Uterus (tissue), 4 donors: ENCODE results near the gene TMC7. TPM values are rescaled to one million over a fixed set of nuclear protein-coding genes. Genes with fewer than 3 reads are reported as not detected.

ENCODE experiments used
- DNase-seq, 2 donors: peaks; one replicate each; pipeline ENCODE4 v3.0.0-alpha.2; 2019 to 2020
- H3K27ac ChIP-seq, 2 donors: fragments of 200-600 bp; sonication (generic); 1 replicate in 1 of 2; 2 replicates in 1 of 2; pipeline ENCODE4 v1.5.1; 2016 to 2018
- H3K27me3 ChIP-seq, 2 donors: fragments of 200-600 bp; sonication (generic); one replicate each; pipeline ENCODE4 v1.5.1; 2018 to 2019; ENCODE audit warnings: control low read depth in 1 of 2
- H3K36me3 ChIP-seq, 2 donors: fragments of 200-600 bp; sonication (generic); one replicate each; pipeline ENCODE4 v1.5.1; 2019; ENCODE audit warnings: control low read depth in 1 of 2
- H3K4me1 ChIP-seq, 2 donors: fragments of 200-600 bp; sonication (generic); one replicate each; pipeline ENCODE4 v1.5.1; 2018 to 2019; ENCODE audit warnings: control low read depth in 1 of 2
- H3K4me3 ChIP-seq, 2 donors: fragments of 200-600 bp; sonication (generic); 1 replicate in 1 of 2; 2 replicates in 1 of 2; pipeline ENCODE4 v1.5.1; 2018 to 2019; ENCODE audit warnings: mild to moderate bottlenecking in 1 of 2
- H3K9me3 ChIP-seq, 2 donors: fragments of 200-600 bp; sonication (generic); one replicate each; pipeline ENCODE4 v1.5.1; 2019; ENCODE audit warnings: control low read depth in 1 of 2
- POLR2A ChIP-seq, 2 donors: fragments of 450-650 bp; IDR thresholded peaks; one replicate each; pipeline ENCODE4 v1.6.1; 2016; ENCODE audit warnings: antibody characterized with exemption in 2 of 2, mild to moderate bottlenecking in 1 of 2, moderate library complexity in 1 of 2
- intact Hi-C: fragments of 100-400 bp; cut with DNase I; formaldehyde crosslinking; loops from one replicate; pipeline ENCODE4 v1.15.1; 2023; ENCODE audit warnings: low total_unique reads
- total RNA-seq, 4 donors: library from RNA; depleted of rRNA in 3 of 4; stranded (reverse); fragments of >200 nt in 3 of 4; gene quantifications; one replicate each; pipeline versions ENCODE4 v1.1.0 to v1.2.4, GENCODE V29; 2014 to 2023
- TF ChIP-seq, protein P1 (sequence below), 4 experiments: fragments of 200-600 bp in 2 of 4; fragments of 450-650 bp in 2 of 4; sonication (generic) in 2 of 4; IDR thresholded peaks; one replicate each; pipeline ENCODE4 v1.5.1; 2016 to 2019; ENCODE audit warnings: antibody characterized with exemption in 4 of 4, mild to moderate bottlenecking in 2 of 4, moderate library complexity in 1 of 4
- donor health status: DM: yes; HTN: yes; CAD: no.

Gene TMC7
- total RNA-seq, 4 donors from 2014 or later = 1.7 to 1.8 TPM; not detected in 2

DNA sequence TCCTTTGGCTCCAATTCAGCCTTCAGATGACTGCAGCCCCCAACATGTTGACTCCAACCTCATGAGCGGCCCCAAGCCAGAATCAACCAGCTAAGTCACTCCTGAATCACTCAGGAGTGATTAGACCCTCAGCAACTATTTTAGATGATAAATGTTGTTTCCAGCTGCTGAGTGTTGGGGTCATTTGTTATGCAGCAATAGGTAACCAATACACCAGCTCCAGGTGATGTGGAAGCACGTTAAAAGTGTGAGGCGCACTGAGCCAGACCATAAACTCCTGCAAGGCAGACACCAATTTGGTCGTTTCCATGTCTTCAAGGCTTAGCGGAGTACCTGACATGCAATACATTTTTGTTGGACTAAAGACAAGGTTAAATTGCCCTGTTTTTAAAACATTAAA lies 101.1 kb downstream of the TMC7 start:
- Histone ChIP-seq H3K9me3 (no peaks in the 10 kb centered on the region), H3K4me3 (no peak overlapping the region), H3K27me3 (no peaks in the 10 kb centered on the region), H3K36me3 (no peaks in the 10 kb centered on the region), H3K4me1 (no peaks in the 10 kb centered on the region), H3K27ac (no peak overlapping the region)
- no peak for DNase-seq
- intact Hi-C loops = loop anchor here (5.0 to 10.0 kb wide), 3 partner anchors 90 to 297 kb away; no protein-coding TSS in a partner anchor
- TF ChIP-seq, protein P1, sequence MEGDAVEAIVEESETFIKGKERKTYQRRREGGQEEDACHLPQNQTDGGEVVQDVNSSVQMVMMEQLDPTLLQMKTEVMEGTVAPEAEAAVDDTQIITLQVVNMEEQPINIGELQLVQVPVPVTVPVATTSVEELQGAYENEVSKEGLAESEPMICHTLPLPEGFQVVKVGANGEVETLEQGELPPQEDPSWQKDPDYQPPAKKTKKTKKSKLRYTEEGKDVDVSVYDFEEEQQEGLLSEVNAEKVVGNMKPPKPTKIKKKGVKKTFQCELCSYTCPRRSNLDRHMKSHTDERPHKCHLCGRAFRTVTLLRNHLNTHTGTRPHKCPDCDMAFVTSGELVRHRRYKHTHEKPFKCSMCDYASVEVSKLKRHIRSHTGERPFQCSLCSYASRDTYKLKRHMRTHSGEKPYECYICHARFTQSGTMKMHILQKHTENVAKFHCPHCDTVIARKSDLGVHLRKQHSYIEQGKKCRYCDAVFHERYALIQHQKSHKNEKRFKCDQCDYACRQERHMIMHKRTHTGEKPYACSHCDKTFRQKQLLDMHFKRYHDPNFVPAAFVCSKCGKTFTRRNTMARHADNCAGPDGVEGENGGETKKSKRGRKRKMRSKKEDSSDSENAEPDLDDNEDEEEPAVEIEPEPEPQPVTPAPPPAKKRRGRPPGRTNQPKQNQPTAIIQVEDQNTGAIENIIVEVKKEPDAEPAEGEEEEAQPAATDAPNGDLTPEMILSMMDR (IDR thresholded peaks at IDR 0.05) = no peak
- no peak for TF ChIP-seq POLR2A (IDR thresholded peaks at IDR 0.05)

DNA sequence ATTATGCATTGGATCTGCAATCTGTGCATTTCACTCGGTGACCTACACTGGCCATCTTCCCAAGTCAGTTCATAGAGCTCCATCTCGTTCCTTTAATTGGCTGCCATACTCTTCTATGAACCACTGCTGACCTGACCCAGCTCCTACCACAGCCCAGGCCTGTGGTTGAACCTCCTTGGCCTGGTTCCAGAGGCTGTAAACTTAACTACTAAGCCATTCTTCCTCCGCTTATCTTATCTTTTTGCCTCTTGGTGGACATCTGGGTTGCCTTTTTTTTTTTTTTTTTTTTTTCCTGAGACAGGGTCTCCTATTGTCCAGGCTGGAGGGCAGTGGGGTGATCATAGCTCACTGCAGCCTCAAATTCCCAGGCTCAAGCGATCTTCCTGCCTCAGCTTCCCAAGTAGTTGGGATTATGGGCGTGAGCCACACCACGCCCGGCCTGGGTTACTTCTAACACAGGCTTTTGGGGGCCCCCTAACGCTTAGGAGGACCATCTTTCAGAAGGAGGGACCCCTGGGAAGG lies 102.0 kb downstream of the TMC7 start:
- no peaks in the 10 kb centered on the region for H3K9me3 ChIP-seq
- no peaks in the 10 kb centered on the region for H3K27me3 ChIP-seq
- H3K27ac ChIP-seq = no peak overlapping the region
- intact Hi-C loops = loop anchor here (5.0 to 10.0 kb wide), 2 partner anchors 89 to 287 kb away; no protein-coding TSS in a partner anchor
- H3K36me3 ChIP-seq = no peaks in the 10 kb centered on the region
- no peaks in the 10 kb centered on the region for H3K4me1 ChIP-seq
- no peak for DNase-seq
- no peak for TF ChIP-seq POLR2A (IDR thresholded peaks at IDR 0.05)
- H3K4me3 ChIP-seq = no peak overlapping the region

DNA sequence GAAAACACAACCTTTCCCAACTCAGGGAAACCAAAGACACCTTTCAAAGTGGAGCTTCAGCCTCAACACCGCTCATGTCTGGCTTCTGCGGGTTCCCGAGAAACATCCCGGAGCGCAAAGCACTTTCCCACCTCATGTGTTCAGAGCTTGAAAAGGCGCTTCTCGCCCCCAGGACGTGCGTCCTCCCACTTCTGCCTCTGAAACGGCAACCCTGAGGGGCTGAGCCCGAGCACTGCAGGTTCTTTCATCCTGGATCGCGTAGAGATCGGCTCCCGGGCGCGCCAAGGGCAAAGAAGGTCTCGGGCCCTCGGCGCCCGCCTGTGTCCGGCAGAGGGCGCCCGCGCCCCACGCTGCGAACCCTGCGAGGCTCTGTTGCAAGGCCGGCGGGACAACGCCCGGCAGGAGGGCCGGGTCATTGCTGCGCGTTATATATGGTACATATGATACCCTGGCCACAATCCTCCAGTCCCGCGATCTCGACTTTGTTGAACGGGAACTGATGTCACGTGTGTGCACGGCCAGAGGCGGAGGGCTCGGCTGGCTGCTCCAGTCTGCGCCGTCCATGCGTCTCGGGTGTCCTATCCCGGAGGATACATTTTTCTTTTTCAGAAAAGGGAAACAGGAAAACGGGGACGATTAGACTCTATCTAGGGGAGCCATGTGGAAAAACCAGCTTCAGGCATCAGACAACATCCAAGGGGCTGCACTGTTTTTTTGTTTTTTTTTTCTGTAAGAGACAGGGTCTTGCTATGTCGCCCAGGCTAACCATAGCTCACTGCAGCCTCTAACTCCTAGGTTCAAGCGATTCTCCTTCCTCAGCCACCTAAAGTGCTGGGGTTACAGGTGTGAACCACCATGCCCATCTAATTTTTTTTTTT lies 102.8 kb downstream of the TMC7 start:
- Histone ChIP-seq H3K27ac (no peak overlapping the region), H3K27me3 (no peaks in the 10 kb centered on the region), H3K4me1 (no peaks in the 10 kb centered on the region), H3K36me3 (no peaks in the 10 kb centered on the region), H3K9me3 (no peaks in the 10 kb centered on the region), H3K4me3 (peak overlapping the region; percentile 7 to 36)
- no peak for TF ChIP-seq POLR2A (IDR thresholded peaks at IDR 0.05)
- TF ChIP-seq, protein P1 (IDR thresholded peaks at IDR 0.05) = peak; percentile 97 to 100 (median 98)
- peak; percentile 73 to 83 for DNase-seq
- intact Hi-C loops = loop anchor here (5.0 to 10.0 kb wide), 2 partner anchors 88 to 286 kb away; no protein-coding TSS in a partner anchor

DNA sequence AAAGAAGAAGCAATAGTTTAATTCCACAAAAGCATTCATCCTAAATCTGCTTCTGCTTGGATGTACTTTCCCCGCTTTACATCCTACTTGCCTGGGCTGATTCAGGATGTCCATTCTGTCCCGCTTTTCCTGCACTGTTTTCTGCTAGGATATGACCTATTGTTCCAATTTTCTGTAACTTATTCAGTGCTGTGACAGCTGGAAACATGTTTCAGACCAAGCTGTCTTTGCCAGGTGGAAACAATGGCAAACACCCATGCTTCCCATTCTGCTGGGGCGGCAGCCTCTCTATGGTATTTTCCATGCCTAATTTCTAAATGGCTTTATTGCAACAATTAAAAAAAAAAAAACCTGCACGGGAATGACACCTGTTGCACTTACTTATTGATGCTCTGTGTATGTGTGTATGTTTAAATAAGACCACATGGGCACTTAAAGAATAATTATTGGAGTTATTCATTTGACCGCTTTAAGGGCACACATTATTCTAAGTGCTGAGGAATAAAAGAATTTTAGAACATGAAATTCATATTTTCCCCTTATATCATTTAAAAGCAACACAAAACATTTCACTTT lies 104.7 kb downstream of the TMC7 start:
- no peaks in the 10 kb centered on the region for H3K36me3 ChIP-seq

DNA sequence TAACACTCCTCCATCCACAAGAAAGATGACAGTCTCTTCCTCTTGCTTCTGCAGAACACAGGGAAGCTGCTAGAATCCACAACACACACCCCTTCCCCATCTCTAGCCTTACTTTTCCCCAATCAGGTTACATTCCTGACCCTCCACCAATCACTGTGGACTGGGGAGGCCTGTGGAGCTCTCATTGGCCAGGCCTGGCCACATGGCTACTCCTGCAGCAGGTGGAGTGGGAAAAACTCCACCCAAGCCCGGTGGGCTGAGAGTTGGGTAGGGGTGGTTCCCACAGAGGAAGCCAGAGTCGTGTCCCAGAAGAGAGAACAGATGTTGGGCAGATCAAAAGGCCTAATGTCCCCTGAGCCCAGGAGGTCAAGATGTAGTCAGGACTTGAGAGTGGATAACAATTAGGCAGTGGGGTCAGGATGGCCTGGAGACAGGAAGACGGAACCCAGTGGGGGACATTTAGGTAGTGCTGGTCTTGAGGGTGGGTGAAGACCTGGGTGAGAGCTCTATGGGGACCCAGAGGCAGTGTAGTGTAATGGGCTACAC lies 105.7 kb downstream of the TMC7 start:
- H3K4me1 ChIP-seq = no peaks in the 10 kb centered on the region
- intact Hi-C loops = loop anchor here (5.0 to 10.0 kb wide), 2 partner anchors 85 to 283 kb away; no protein-coding TSS in a partner anchor

More for the DNA sequence above, 104.7 kb downstream of the TMC7 start:
- Histone ChIP-seq H3K4me1 (no peaks in the 10 kb centered on the region), H3K4me3 (no peak overlapping the region), H3K27me3 (no peaks in the 10 kb centered on the region), H3K27ac (no peak overlapping the region), H3K9me3 (no peaks in the 10 kb centered on the region)
- no peak for TF ChIP-seq POLR2A (IDR thresholded peaks at IDR 0.05)
- TF ChIP-seq, protein P1 (IDR thresholded peaks at IDR 0.05) = no peak
- DNase-seq = no peak
- intact Hi-C loops = loop anchor here (5.0 to 10.0 kb wide), 2 partner anchors 86 to 284 kb away; no protein-coding TSS in a partner anchor

More for the DNA sequence above, 105.7 kb downstream of the TMC7 start:
- Histone ChIP-seq H3K27me3 (no peaks in the 10 kb centered on the region), H3K36me3 (no peaks in the 10 kb centered on the region), H3K4me3 (no peak overlapping the region), H3K27ac (no peak overlapping the region), H3K9me3 (no peaks in the 10 kb centered on the region)
- DNase-seq = no peak
- TF ChIP-seq POLR2A (IDR thresholded peaks at IDR 0.05) = no peak
- TF ChIP-seq, protein P1 (IDR thresholded peaks at IDR 0.05) = no peak
